Measurements from ENCODE around the gene RBM33. TPM values are rescaled to one million over a fixed set of nuclear protein-coding genes. Genes with fewer than 3 reads are reported as not detected.
"Not testable (repeated sequence)": the region's sequence is repeated elsewhere in the genome, so short reads cannot be mapped to it uniquely, and the experiment has no call there.

RBM33 gene
- total RNA-seq, 2 donors from 2014 or later: 56.9 to 60.2 TPM

GRCh38 chr7:155815332-155816191 lies 171.1 kb downstream of the RBM33 start:
- intact Hi-C loops (cut with DNase I): loop anchor here (5.0 kb wide), 1 partner anchor 342 kb away; no protein-coding TSS in a partner anchor
- H3K9ac ChIP-seq (ENCODE audit: low read depth in 2 of 2, low read length in 2 of 2): no peak overlapping the region
- peak; percentile 82 for DNase-seq
- no peak overlapping the region for H3K4me3 ChIP-seq
- H3K9me3 ChIP-seq: no peaks in the 10 kb centered on the region
- TF ChIP-seq CTCF (IDR thresholded peaks at IDR 0.05): peak; percentile 70
- no peak overlapping the region for H3K27ac ChIP-seq
- H3K27me3 ChIP-seq: peaks cover 29% of the 10 kb centered on the region
- no peaks in the 10 kb centered on the region for H3K36me3 ChIP-seq
- no peaks in the 10 kb centered on the region for H3K4me1 ChIP-seq

- H3K36me3 ChIP-seq: no peaks in the 10 kb centered on the region
- no peak for DNase-seq
- no peak for TF ChIP-seq CTCF (IDR thresholded peaks at IDR 0.05)
- no peak overlapping the region for H3K27ac ChIP-seq
- intact Hi-C loops (cut with DNase I): loop anchor here (5.0 kb wide), 1 partner anchor 341 kb away; no protein-coding TSS in a partner anchor
- H3K9me3 ChIP-seq: no peaks in the 10 kb centered on the region
- H3K4me1 ChIP-seq: no peaks in the 10 kb centered on the region
- H3K27me3 ChIP-seq: peaks cover 28% of the 10 kb centered on the region
- H3K4me3 ChIP-seq: no peak overlapping the region
- no peak overlapping the region for H3K9ac ChIP-seq (ENCODE audit: low read depth in 2 of 2, low read length in 2 of 2)
Measured at GRCh38 chr7:155816192-155816508, 171.7 kb downstream of the RBM33 start.

- Histone ChIP-seq H3K9ac (ENCODE audit: low read depth in 2 of 2, low read length in 2 of 2) (no peak overlapping the region), H3K4me3 (no peak overlapping the region), H3K9me3 (no peaks in the 10 kb centered on the region), H3K4me1 (no peaks in the 10 kb centered on the region), H3K36me3 (no peaks in the 10 kb centered on the region), H3K27ac (no peak overlapping the region), H3K27me3 (peaks cover 24% of the 10 kb centered on the region)
- no peak for TF ChIP-seq CTCF (IDR thresholded peaks at IDR 0.05)
- intact Hi-C loops (cut with DNase I): loop anchor here (5.0 kb wide), 1 partner anchor 340 kb away; no protein-coding TSS in a partner anchor
- no peak for DNase-seq
Measured at GRCh38 chr7:155816996-155817395, 172.5 kb downstream of the RBM33 start.

- intact Hi-C loops (cut with DNase I): loop anchor here (5.0 kb wide), 1 partner anchor 340 kb away; no protein-coding TSS in a partner anchor
- H3K4me3 ChIP-seq; H3K9ac ChIP-seq (ENCODE audit: low read depth in 2 of 2, low read length in 2 of 2); H3K4me1 ChIP-seq; DNase-seq; H3K27ac ChIP-seq; H3K9me3 ChIP-seq; H3K36me3 ChIP-seq: not testable (repeated sequence)
- peaks cover 19% of the 10 kb centered on the region for H3K27me3 ChIP-seq
Measured at GRCh38 chr7:155817515-155817914, 173.1 kb downstream of the RBM33 start.

GRCh38 chr7:155818154-155818819 lies 173.8 kb downstream of the RBM33 start:
- no peak for DNase-seq
- H3K27me3 ChIP-seq: peaks cover 13% of the 10 kb centered on the region

More at GRCh38 chr7:155818154-155818819, 173.8 kb downstream of the RBM33 start:
- no peak overlapping the region for H3K27ac ChIP-seq
- H3K9me3 ChIP-seq: no peaks in the 10 kb centered on the region
- no peak overlapping the region for H3K9ac ChIP-seq (ENCODE audit: low read depth in 2 of 2, low read length in 2 of 2)
- no peaks in the 10 kb centered on the region for H3K4me1 ChIP-seq
- intact Hi-C loops (cut with DNase I): loop anchor here (5.0 kb wide), 1 partner anchor 339 kb away; no protein-coding TSS in a partner anchor
- TF ChIP-seq CTCF (IDR thresholded peaks at IDR 0.05): no peak
- no peaks in the 10 kb centered on the region for H3K36me3 ChIP-seq
- H3K4me3 ChIP-seq: no peak overlapping the region
